Measurements from ENCODE around the gene PRUNE2.

GRCh38 chr9:76944011-76944410 is 38.1 kb upstream of the PRUNE2 start:
- TF ChIP-seq ZNF282 (CRISPR knock-in tag; IDR thresholded peaks at IDR 0.05) (no peak), HDAC2 (IDR thresholded peaks at IDR 0.05) (no peak), TFE3 (CRISPR knock-in tag; IDR thresholded peaks at IDR 0.05) (no peak), ZFP30 (CRISPR knock-in tag; IDR thresholded peaks at IDR 0.05; ENCODE audit: borderline replicate concordance) (no peak)

All from K562 (cell line).